Activated CD4-positive, CD25-positive, alpha-beta regulatory T cell treated with anti-CD3 and anti-CD28 coated beads, Interleukin-2, amount 50 U/mL, for 24 hours (primary cell): Measurements from ENCODE around the gene FBXO15.

Experiments
- ATAC-seq, 2 donors: fragments of 150-1000 bp; cut with Tn5 transposase; one replicate each; pipeline ENCODE4 v1.10.0; 2021; ENCODE audit warnings: mild to moderate bottlenecking in 1 of 2, moderate library complexity in 1 of 2

The FBXO15 gene

GRCh38 chr18:74110149-74110548, 37.5 kb downstream of the FBXO15 start:
- ATAC-seq = no peak

GRCh38 chr18:74108460-74108859, 39.2 kb downstream of the FBXO15 start:
- no peak for ATAC-seq

GRCh38 chr18:74097803-74098202, 49.8 kb downstream of the FBXO15 start:
- ATAC-seq = no peak

DNA sequence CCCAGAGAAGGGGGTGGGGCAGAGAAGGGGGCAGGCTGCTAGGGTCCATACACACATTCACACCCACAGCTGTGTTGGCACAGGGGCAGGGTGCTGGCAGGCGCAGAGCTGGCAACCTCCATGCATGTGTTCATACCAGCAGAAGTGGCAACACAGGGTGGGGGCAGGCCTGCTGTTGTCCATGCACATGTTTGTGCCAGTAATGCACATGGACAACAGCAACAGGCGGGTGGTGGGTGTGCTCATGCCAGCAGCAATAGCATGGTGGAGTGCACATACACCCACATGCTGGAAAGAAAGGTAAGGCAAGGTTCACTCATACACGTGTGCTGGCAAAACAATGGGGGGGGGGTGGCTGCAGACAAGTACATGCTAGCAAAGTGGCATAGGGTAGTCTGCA, 54.7 kb downstream of the FBXO15 start:
- ATAC-seq = no peak

DNA sequence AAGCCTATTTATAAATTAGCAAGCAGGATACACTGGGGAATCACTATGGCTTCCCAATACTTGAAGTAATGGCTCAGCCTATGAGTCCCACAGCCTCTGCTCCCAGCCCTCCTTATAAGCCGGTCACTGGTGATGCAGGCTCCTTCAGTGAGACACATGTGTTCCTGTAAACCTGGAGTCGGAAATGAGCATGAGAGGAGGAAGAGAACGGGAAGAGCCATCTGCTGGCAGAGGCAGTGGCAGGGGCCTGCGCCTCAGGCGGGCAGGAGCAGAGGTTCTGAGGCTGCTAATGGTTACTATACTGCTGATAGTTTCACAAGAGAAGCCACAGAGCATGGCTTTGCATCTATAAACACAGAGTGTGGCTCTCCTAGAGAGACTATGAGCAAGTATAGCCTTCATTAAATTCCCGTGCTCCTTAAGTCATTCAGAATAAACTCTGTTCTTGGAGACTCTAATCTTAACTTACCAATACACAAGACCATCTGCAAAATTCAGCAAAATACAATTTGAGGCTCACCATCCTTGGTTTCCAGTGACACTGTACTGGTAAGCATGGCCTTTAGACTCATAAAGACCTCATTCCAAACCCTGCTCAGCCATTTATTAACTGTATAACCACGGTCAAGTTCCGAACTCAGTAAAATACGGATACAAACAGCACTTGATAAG, 63.3 kb downstream of the FBXO15 start:
- no peak for ATAC-seq

DNA sequence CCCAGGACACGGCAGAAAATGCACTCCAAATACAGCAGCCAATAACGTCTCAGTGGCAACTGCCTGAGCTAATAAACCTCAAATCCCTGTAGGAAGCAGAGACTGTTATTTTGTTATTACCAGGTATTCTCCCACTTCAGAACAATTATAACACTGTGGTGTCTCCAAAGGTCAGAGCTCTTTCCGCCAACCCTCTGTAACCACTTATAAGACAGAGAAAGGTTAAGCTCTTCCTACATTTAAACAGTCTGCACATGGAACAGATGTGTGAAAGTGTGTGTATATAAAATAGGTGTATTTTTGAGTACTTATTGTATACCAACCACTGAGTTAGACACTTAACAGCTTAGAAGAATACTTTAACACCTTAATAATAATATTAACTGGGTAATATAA, 64.1 kb downstream of the FBXO15 start:
- no peak for ATAC-seq

GRCh38 chr18:74082742-74083556, 64.7 kb downstream of the FBXO15 start:
- ATAC-seq = peak; percentile 63 to 71

DNA sequence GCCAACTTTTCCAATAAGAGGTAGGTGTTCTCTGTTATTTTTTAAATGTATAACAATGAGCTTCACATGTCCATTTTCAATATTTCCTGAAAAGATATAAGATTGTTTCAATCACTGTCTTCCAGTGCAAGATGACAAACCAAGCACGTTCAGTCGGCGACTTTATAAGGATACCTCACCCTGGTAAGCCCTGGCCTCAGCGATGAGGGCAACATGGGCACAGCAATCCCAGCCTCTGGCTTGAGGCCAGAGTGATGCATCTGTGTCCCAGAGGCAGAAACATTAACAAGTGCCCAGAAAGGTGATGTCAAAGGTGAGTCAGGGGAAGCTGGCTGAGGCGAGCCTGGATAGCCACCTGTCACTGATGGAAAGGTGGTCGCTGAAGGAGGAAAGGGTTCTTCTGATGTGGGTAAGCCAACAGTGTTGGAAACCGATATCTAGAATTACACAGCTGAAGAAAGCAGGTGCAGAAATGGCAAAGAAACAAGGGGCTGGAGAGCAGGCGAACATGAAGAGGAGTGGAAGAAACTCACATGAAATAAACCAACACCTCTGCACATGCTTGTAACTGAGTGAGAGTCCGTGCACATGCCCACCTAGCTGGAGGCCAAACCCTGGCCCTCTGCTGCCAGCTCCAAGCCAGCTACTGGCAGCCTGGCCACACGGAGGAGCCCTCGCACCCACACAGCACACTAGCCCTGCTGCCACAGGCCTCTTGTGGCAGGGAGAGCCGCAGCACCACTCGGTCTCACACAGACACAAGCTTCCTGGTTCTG, 65.5 kb downstream of the FBXO15 start:
- peak; percentile 92 for ATAC-seq

DNA sequence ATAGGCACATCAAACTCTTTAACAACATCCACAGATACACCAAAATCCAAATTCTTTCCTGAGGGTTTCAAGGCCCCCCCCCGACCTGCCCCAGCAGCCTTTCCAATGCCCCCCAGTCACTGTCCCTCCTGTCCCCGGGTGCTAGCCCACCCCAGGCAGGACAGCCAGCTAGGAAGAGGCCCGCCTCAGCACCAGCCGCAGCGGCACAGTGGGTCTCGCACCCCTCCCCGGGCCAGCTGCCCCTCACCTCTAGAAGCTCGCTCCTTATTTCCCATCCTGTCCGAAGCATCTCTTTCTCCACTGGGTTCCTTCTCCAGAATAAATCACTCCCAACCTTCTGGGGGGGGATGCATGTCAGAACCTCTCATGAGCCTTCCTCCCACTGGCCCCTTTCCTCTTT, 69.4 kb downstream of the FBXO15 start:
- no peak for ATAC-seq

- ATAC-seq = no peak
These were observed 72.7 kb downstream of the FBXO15 start for GRCh38 chr18:74074668-74075564.

- no peak for ATAC-seq
These were observed 73.5 kb downstream of the FBXO15 start for GRCh38 chr18:74073957-74074667.

GRCh38 chr18:74069178-74070050, 78.2 kb downstream of the FBXO15 start:
- ATAC-seq = no peak

DNA sequence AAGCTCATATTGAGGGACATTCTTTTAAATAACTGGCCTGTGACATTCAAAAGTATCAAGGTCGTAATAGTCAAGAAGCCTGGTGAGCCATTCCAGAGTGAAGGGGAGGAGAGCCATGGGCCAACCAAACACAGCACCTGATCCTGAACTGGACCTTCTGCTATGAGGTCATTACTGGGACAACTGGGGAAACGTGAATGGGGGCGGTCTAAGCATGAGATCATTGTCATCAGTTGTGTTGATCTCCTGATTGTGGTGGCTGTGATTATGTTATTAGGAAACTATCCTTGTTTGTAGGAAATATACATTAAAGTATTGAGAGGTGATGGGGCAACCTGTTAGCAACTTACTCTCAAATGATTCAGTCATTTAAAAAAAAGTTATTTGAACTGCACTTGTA, 79.3 kb downstream of the FBXO15 start:
- ATAC-seq = no peak

GRCh38 chr18:74066018-74066417, 81.6 kb downstream of the FBXO15 start:
- peak; percentile 53 to 60 for ATAC-seq

DNA sequence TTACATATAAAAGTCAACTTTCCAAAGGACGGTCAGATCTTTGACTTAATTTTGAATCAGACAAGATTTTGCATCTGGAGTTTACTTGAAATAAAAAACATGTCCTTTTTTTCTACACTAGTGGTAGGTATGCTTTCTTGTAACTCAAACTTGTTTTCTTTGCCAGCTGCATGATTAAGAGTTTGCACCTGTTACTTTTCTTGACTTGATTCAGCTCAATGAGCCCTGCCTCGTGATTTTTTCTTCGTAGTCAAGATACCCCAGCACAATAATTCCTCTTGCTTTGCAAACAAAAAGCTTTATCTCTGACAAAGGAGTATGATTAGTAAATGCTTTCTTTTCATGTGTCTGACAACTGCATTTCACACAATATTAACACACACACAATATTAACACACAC, 82.3 kb downstream of the FBXO15 start:
- ATAC-seq = peak in 1 of 2 donors; percentile 24

- peak; percentile 48 to 60 for ATAC-seq
These were observed 83.1 kb downstream of the FBXO15 start for GRCh38 chr18:74064510-74064909.

- no peak for ATAC-seq
These were observed 84.1 kb downstream of the FBXO15 start for GRCh38 chr18:74063557-74063956.

DNA sequence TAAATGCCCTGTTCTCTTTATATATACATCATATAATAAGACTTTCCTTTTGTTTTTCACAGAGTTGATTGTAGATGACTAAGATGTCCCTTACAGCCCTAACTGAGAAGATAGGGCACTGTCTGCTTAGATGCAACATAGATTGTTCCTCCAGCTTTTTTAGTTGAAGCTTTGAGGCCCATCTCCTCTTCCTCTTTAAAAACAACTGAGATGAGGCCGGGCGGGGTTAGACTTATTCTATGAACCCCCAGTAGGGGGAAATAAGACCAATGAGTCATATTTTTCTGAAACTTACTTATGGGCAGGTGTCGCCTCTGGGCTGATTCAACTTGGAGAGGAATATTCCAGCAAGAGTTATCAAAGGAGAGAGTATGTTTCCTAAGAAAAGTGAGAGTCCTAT, 84.6 kb downstream of the FBXO15 start:
- peak; percentile 43 to 46 for ATAC-seq

DNA sequence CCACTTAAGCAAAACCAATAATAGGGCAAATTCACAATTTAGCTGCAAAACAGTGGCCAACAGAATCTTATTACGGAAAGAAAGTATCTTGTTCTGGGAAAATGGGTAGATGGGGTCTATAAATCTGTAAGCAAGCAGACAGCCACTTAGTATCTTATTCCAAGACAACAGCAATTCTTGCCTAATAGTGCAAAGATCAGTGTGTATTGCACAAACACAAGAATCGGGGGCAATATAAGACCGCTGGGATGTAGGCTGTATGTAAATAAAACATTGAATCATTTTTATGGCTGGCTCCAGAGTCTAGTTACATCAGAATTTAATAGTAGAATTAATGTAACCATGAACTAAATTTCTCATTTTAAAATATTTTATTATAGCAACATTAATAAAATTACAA, 85.6 kb downstream of the FBXO15 start:
- ATAC-seq = no peak

DNA sequence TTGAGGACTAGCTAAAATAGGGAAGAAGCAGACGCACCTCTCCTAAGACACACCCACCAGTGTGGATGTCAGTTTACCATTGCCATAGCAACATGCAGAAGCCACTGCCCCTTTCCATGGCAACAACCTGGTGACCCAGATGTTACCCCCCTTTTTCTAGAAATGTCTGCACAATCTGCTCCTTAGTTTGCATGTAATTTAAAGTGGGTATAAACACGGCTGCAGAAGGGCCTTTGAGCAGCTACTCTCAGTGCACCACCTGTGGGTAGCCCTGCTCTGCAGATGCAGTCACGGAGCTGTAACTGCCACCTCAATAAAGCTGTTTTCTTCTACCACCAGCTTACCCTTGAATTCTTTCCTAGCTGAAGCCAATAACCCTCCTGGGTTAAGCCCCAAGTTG, 87.1 kb downstream of the FBXO15 start:
- no peak for ATAC-seq

- no peak for ATAC-seq
These were observed 96.8 kb downstream of the FBXO15 start for GRCh38 chr18:74050807-74051206.
